ENCODE measurements around the gene FRMD8. TPM values are rescaled to one million over a fixed set of nuclear protein-coding genes. Genes with fewer than 3 reads are reported as not detected.

The FRMD8 gene
- total and polyA plus RNA-seq, 2 of the 8 experiments (the other 6 are each of a cell fraction or from before 2014, with no cell fraction given): 15.0 to 19.2 TPM

GRCh38 chr11:65459552-65459951 lies 73.1 kb downstream of the FRMD8 start (continued):
- TF ChIP-seq RFX5 (IDR thresholded peaks at IDR 0.05; ENCODE audit: borderline replicate concordance, low read depth, low read length) (no peak), ASH2L (IDR thresholded peaks at IDR 0.05; ENCODE audit: low read length) (no peak), EZH2 (IDR thresholded peaks at IDR 0.05; ENCODE audit: low read depth, low read length, severe bottlenecking) (no peak), CTBP2 (IDR thresholded peaks at IDR 0.05; ENCODE audit: borderline replicate concordance, insufficient read depth, insufficient read length, low read length) (no peak), RNF2 (IDR thresholded peaks at IDR 0.05; ENCODE audit: borderline replicate concordance, low read depth, low read length, missing control alignments, poor library complexity, severe bottlenecking) (no peak), KDM1A (IDR thresholded peaks at IDR 0.05; ENCODE audit: borderline replicate concordance, low read length) (no peak), SP1 (IDR thresholded peaks at IDR 0.05; ENCODE audit: low read depth, low read length) (peak; percentile 77; the same call in 1 of the 2 replicates), POLR2A (IDR thresholded peaks at IDR 0.05; ENCODE audit: control extremely low read depth in 1 of 2, low read depth in 2 of 2, low read length in 2 of 2) (no peak), MAFK (IDR thresholded peaks at IDR 0.05; ENCODE audit: low read depth, low read length) (no peak), KDM5A (IDR thresholded peaks at IDR 0.05; ENCODE audit: low read length) (no peak)
- TF ChIP-seq, protein P1, sequence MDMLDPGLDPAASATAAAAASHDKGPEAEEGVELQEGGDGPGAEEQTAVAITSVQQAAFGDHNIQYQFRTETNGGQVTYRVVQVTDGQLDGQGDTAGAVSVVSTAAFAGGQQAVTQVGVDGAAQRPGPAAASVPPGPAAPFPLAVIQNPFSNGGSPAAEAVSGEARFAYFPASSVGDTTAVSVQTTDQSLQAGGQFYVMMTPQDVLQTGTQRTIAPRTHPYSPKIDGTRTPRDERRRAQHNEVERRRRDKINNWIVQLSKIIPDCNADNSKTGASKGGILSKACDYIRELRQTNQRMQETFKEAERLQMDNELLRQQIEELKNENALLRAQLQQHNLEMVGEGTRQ (IDR thresholded peaks at IDR 0.05; ENCODE audit: low read length): no peak

Data from H1 (cell line).